ENCODE data around the gene ACTN3.

DNA sequence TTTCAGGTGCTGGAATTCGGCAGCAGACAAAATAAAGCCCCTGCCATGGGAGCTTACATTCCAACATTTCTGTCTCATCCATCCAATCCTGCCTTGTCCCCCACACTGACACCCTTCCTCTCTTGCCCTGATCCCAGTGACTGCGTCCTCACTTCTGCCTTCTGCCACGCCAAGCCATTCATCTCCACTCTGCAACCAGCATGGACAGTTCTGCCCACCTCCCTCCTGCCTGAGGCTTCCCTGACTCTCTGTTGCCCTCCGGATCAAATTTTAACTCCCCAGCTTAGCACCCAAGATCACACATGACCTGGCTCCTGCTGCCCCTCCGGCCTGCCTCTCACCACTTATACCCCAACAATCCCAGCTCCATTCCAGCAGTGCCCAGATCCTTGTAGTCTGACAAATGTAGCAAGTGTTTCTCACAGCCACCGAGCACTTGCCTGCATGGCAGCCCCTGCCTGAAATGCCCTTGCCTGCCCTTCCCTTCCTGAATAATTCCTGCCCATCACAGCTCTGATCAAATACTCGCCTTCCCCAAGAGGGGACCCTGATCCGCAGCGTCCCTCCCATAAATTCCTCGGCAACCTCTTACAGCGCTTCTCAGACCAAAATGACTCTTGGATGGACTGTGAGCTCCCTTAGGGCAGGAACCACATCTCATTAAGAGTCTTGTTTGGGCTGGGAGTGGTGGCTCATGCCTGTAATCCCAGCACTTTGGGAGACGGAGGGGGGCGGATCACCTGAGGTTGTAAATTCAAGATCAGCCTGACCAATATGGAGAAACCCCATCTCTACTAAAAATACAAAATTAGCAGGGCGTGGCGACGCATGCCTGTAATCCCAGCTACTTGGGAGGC is 2.3 kb downstream of the ACTN3 start:
- no peak for TF ChIP-seq EZH2 (IDR thresholded peaks at IDR 0.05; ENCODE audit: borderline replicate concordance, low read length)
- TF ChIP-seq, protein P1, sequence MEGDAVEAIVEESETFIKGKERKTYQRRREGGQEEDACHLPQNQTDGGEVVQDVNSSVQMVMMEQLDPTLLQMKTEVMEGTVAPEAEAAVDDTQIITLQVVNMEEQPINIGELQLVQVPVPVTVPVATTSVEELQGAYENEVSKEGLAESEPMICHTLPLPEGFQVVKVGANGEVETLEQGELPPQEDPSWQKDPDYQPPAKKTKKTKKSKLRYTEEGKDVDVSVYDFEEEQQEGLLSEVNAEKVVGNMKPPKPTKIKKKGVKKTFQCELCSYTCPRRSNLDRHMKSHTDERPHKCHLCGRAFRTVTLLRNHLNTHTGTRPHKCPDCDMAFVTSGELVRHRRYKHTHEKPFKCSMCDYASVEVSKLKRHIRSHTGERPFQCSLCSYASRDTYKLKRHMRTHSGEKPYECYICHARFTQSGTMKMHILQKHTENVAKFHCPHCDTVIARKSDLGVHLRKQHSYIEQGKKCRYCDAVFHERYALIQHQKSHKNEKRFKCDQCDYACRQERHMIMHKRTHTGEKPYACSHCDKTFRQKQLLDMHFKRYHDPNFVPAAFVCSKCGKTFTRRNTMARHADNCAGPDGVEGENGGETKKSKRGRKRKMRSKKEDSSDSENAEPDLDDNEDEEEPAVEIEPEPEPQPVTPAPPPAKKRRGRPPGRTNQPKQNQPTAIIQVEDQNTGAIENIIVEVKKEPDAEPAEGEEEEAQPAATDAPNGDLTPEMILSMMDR (IDR thresholded peaks at IDR 0.05; ENCODE audit: low read length), result no peak

Measured in OCI-LY1 (cell line).